HG02852 (cell line): ENCODE measurements around the gene L3MBTL2.

Experiments
- ATAC-seq: cut with Tn5 transposase; IDR thresholded peaks from one replicate; pipeline ENCODE4 v1.9.1; 2021; ENCODE audit warnings: mild to moderate bottlenecking, moderate library complexity; ENCODE audit not compliant: unreplicated experiment

The L3MBTL2 gene

DNA sequence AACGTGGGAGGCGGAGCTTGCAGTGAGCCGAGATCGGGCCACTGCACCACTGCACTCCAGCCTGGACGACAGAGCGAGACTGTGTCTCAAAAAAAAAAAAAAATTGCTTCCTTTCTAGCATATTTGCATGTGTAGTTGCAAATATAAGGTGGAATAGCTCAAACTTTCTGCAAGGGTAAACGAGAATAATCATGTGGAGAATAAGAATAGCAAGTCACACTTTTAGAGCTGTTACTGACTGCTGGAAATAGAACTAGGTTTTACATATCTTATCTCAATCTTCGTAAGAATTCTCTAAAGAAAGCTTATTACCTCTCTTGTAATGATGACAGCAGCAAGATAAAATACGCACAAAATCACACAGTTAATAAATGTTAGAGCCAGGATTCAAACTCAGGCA lies 1.6 kb downstream of the L3MBTL2 start:
- no peak for ATAC-seq

DNA sequence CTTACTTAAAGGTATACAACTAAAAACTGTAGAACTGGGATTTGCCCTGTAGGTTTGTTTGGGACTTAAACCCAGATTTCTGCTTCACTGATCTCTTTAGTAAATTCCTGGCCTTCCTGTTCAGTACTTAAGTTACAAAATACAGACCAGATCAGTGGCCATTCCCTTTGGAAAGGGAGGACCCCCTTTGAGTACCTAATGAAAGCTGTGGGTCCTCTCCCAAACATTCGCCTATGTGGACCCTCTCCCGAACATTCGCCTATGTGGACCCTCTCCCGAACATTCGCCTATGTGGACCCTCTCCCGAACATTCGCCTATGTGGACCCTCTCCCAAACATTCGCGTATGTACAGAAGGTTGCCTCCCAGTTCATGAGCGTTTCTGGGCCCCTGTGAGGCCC lies 10.3 kb downstream of the L3MBTL2 start:
- no peak for ATAC-seq

DNA sequence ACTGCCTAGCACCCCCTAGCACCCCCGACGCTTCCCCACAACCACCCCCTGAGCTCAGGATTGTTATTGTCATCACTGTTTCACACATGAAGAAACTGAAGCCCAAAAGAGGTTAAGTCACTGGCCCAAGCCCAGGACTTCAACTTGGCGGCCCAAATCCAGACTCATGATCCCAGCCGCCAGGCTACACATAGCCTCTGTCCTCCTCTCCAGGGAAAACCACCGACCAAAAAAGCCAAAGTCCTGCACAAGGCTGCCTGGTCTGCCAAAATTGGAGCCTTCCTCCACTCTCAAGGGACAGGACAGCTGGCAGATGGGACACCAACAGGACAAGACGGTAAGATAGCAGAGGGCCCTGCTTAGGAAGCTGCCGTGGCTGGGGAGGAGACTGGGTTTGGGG lies 10.8 kb downstream of the L3MBTL2 start:
- ATAC-seq: no peak

DNA sequence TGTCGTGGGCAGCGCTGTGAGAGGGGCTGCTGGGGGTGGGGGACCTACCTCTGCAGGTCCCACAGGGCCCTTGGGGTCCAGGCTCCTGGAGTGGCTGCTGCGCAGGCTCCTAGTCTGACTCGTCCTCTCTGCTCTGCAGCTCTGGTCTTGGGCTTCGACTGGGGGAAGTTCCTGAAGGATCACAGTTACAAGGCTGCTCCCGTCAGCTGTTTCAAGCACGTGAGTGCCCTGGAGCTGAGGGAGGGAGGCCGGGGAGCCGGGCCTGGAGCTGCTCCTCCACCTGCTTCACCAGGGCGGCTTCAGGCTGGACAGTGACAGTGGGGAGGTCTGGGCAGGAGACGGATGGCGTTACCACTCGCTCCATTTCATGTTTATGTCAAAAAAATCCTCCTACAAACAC lies 11.9 kb downstream of the L3MBTL2 start:
- ATAC-seq: no peak

DNA sequence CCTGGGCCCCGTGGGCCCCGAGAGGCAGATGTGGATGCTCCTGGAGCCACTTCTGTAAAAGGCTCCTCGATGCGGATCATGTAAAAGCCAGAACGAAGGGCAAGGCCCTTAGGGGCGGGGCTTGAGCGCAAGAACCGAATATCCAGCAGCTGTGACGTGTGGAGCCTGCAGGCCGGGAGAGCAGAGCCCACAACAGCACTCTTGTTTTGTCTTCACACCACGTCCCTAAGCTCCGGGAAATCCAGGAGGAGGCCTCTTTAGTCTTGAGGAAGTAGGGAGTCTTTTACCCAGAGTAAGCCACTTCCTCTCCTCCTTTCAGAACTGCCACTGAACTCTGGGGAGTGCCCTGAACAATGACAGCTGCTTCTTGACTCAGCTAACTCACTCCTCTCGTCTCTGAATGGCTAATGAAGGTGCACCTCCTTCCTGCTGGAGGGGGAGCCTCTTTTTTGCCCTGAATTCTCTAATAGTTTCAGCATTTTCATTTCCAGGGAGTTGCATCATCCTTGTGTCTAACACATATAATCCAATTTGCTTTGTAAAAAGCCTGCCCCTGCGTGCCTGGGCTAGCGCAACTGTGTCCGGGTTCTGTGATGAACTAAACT lies 12.5 kb downstream of the L3MBTL2 start:
- ATAC-seq: no peak

DNA sequence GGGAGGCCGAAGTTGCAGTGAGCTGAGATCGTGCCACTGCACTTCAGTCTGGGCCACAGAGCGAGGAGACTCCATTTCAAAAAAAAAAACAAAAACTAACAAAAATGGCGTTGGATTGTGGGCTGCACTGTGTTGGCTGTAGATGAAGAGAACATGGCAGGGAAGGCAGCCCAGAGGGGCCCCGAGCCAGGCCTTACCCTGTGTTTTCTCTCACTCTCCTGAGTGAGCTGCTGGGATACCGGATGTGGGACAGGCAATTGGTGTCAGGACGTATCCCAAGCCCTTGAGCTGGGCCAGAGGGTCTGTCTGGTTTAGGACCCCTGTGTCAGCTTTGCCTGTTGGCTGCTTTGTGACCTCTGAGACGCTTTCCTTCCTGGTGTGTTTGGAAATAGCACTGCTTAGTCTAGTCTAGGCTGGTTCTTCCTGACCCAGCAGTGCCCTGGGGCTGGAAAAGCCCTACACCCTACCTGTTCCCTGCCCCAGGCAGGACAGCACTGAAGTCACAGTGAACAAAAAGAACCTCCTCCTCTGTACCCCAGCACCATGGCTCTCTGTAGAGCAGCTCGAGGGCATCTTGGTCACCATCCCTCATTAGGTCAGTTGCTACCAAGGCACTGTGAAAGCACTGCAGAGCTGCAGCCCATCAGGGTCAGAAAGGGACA lies 17.9 kb downstream of the L3MBTL2 start:
- ATAC-seq: no peak

DNA sequence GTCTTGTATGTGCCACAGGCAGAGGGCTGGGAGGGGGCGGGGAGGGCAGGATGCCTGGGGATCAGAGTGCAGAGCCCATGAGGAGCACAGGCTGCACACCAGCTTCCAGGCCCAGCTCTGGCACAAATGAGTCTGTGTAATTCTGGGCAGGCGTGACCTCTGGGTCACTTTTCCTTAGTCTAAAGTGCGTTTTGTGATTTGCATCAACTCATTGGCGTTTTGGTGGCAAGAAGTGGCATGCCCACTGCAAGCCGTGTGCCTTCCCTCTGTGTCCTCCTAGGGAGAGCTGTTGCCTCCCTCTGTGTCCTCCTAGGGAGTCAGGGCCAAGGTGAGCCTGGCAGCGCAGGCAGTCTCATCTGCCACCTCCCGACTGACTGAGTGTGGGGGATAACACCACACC lies 18.4 kb downstream of the L3MBTL2 start:
- ATAC-seq: no peak

DNA sequence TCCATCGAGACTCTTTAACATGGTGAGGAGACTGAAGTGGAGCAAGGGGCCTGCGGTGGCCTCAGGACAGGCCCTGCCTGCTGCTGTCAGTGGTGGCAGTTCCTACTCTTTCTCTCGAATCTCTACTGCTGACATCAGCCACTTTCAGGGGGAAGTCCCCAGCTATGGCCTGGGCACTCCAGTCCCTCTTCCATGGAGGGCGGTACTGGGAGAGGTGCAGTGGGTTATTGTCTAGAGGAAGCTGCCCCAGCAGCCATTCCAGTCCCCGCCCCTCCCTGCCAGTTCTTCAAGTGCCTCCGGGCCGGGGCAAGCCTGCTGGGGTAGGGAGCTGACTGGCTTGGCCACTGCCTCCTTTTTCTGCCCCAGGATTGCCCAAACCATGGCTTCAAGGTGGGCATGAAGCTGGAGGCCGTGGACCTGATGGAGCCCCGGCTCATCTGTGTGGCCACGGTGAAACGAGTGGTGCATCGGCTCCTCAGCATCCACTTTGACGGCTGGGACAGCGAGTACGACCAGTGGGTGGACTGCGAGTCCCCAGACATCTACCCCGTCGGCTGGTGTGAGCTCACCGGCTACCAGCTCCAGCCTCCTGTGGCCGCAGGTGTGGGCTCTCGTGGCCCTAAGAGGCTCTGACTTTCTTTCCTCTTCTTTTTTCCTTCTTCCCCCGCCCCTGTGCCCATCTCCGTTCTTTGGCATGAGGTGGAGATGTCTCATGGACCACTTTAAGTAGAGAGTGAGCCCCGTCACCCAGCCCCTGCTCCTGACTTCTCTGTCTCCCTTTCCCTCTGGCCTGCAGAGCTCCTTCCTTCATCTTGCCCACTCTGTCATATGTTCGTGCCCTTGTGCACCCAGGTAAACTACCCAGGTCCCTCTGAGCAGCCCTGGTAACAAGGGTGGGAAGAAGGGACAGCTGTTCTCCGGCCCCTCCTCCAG lies 21.9 kb downstream of the L3MBTL2 start:
- no peak for ATAC-seq

DNA sequence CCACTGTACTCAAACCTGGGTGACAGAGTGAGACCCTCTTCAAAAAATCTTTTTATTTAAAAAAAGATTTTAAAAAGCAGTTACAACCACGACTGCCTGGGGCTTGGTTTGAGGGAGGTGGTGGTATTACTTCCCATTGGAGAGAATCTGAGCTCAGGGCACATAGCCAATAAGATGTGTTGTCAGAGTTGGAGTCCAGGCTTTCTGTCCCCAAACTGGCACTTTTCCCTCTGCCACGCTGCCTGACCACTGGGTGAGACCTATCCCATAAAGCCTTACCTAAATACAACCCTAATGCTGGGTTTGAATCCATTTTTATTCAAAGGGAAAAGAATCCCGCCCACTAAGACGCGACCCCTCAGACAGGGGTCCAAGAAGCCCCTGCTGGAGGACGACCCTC lies 24.1 kb downstream of the L3MBTL2 start:
- no peak for ATAC-seq

DNA sequence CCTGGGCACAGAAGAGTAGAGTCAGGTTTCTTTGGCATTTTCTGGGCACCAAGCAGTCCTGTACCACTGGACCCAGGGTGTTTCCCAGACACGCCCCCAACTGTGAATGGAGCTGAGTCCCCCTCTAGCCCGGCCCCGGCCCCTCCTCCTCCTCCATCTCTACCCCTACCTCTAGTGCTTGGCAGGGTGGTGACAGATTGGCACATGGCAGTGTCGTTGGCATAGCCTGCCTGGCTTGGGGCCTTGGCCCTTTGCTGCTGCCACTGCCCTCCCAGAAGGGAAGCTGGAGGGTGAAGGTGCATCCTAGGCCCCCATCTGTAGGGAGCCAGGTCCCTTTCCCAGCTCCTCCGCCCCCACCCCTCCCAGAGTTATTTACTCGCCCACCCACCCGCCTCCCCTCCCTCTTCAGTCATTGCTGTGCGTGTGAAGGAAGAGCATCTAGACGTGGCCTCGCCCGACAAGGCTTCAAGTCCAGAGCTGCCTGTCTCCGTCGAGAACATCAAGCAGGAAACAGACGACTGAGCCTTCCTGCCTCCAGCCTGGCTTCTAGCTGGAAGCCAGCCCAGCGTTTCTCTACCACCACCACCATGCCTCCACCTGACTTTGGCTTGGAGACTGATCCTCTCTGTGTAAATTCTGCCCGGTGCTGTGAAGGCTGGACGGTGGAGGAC lies 24.8 kb downstream of the L3MBTL2 start:
- ATAC-seq: no peak

DNA sequence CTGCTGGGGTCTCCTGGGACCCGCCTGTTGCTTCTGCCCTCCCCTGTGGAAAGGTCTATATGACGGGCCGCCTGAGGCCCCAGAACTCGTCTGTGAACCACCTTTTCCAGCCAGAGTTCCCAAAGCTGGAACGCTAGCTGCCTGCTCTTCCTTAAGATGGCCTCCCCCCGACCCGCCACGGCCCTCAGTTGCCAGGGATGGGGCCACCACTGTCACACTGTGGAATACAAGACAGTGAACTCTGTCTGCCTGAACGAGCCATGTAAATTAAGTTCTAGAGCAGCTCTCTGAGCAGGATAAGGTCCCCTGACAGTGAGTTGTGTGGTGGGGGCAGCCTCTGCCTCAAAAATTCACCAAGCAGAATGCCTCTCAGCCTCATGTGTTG lies 25.3 kb downstream of the L3MBTL2 start:
- ATAC-seq: no peak

DNA sequence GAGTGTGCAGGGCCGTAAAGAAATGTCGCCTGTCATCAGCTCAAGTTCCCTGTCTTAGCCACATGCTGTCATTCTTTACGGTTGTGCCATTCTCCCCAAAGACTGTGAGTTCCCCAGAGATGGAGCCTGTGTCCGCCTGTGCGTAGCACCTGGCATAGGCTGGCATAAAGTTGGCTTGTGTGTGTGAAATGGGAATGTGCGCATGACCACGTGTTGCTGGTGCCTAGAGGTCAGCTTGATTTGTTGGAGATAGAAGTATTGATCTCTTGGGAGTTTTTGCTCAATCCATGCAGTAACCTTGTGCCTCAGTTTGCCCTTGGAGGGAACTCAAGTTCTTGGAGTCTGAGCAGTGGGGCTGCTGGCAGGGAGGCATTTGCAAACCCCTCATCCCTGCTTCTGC lies 26.3 kb downstream of the L3MBTL2 start:
- ATAC-seq: no peak

DNA sequence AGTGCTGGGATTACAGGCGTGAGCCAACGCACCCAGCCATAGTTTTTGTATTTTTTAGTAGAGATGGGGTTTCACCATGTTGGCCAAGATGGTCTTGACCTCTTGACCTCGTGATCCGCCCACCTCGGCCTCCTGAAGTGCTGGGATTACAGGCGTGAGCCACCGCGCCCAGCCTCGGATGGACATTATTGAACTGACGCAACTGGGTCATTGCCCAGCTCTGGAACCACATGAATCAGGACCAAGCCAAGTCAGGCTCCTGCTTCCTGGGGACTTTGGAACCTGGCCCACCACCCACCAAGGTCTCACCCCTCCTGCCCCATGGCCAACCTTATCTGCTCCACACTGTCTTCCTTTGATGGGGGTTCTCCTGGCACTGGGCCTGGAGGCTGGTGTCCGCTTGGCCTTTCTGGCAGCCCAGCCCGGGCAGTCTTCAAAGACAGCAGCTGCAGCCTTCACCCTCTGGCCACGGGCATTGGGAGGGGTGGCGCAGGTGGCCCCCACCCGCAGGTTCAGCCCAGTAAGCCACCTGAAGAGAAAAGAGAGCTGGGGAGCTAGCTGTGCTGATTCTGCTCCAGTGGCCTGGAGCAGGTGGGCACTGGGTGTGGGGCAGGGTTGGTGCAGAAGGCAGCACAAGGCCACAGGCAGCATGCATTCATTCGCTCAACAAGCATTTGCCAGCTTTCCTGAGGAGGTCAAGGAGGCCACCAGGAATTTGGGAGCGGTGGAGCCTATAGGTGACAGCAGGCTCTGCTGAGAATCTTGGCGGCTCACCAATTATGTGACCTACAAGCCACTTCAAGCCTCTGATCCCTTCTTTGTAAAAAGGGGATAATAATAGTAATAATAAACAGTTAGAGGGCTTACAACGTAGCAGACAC lies 29.9 kb downstream of the L3MBTL2 start:
- ATAC-seq: no peak

DNA sequence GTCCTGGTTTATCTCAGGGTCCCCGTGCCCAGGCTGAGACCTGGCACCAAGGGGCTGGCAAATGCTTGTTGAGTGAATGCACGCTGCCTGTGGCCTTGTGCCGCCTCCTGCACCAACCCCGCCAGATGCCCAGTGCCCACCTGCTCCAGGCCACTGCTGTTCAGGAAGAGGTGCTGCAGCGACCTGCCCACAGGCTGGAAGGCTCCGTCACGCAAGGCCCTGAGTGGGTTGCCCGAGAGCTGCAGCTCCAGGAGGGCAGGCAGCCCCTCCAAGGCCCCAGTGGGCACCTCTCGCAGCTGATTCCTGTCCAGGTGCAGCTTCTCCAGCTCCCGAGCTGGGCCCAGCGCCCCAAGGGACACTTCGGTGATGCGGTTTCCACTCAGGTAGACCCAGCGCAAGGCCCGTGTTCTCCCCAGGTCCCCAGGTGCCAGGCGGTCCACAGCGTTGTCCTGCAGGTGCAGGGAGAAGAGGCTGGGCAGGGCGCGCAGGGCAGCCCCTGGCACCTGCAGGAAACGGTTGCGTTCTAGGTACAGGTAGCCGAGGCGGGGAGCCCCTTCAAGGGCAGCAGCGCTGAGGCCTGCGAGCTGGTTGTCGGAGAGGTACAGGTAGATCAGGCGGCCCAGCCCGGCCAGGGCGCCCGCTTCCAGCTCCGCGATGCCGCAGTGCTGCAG lies 32.1 kb downstream of the L3MBTL2 start:
- ATAC-seq: peak; percentile 15

DNA sequence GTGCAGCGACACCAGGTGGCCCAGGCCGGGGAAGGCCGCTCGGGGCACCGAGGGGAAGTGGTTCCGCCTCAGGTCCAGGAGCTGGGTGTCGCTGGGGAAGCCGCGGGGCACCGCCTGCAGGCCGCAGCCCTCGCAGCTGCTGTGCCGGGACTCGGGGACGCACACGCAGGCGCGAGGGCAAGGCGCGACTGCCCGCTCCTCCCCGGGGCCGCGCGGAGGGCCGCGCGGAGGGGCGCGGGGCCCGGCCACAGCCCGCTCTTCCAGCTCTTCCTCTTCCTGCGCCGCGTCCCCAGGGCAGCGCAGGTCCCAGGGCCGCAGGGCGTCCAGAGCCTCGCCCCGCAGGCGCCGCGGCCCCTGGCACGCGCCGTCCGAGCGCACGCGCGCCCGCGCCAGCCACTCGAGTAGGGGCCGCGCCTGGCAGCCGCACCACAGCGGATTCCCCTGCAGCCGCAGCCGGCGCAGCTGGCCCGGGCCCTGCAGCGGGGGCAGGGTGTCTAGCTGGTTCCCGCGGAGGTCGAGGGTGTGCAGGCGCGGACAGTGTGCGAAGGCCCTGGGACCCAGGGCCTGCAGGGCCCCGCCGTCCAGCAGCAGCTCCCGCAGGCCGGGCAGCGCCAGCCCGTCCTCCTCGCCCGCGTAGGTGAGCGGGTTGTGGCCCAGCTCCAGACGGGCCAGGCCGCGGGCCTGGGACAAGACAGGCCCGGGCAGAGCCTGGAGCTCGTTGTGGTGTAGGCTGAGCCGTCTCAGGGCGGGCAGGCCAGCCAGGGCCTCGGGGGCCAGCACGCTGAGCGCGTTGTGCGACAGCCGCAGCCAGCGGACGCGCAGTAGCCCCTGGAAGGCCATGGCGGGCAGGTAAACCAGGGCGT lies 32.8 kb downstream of the L3MBTL2 start:
- peak; percentile 61 for ATAC-seq

DNA sequence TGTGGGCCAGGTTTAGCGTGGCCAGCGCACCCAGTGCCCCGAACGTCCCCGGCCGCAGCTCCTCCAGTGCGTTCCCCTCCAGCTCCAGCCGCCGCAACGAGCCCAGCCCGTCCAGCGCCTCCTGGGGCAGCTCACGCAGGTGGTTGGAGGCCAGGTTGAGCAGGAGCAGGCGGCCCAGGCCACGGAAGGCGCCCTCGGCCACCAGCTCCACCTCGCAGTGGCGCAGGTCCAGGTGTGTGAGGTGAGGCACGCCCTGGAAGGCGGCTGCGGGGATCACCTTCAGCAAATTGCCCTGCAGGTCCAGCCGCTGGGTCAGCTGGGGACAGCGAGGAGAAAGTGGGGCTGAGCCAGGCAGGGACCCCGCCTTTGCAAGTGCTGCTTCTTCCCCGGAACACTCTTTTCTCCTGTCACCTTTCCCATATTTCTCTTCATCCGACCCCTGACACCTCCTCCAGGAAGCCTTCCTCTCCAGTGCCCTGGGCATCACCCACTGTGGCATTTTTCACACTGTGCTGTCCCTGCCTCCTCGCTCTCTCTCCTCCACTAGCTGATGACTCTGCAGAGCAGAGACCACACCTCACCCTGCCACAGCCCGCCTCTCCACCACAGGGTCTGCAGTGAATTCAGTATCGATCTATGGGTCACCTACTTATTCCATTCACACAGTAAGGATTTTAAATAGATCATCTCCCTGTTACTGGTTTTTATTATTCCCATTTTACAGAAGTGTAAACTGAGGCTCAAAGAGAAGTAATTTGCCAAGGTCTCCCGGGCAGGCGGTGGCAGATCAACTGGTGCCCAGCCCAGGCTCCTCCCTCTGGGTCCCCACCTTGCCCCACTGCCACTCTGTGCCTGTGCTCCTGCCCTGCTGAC lies 33.7 kb downstream of the L3MBTL2 start:
- ATAC-seq: no peak

DNA sequence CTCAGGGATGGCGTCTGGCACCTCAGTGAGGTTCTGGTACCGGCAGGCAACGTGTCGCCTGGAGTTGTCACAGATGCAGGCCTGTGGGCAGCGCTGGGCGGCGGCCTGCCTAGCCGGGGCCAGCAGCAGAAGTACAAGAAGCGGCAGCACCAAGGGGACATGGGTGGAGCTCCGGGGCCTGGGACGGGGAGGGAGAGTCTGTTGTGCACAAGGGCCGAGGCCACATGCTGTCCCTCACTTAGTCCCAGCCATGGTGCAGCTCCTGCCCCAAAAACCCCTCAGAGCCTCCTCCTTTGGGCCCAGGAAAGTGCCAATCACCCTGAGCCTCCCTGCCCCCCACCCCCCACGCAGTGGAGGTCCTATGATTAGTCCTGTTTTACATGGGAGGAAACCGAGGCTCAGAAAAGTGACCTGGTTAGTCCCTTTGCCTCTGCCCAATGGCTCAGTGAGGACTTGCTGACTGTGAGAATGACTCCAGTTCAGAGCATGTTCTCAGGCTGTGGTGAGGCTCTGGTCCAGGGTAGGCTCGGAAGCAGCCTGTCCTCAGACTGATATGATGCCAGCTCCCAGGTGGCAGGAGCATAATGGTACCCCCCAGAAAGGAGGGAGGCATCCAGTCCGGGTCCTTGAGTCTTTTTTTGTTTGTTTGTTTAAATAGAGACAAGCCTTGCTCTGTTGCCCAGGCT lies 34.5 kb downstream of the L3MBTL2 start:
- ATAC-seq: no peak
